HG02981 (cell line): Measurements from ENCODE around the gene NUPR1.
"Not testable (repeated sequence)": the region's sequence is repeated elsewhere in the genome, so short reads cannot be mapped to it uniquely, and the experiment has no call there.

Experiments
- ATAC-seq: cut with Tn5 transposase; IDR thresholded peaks from one replicate; pipeline ENCODE4 v1.9.1; 2021; ENCODE audit warnings: mild to moderate bottlenecking, moderate library complexity; ENCODE audit not compliant: unreplicated experiment

Gene NUPR1

GRCh38 chr16:28555561-28555960 is 16.8 kb upstream of the NUPR1 start:
- no peak for ATAC-seq

DNA sequence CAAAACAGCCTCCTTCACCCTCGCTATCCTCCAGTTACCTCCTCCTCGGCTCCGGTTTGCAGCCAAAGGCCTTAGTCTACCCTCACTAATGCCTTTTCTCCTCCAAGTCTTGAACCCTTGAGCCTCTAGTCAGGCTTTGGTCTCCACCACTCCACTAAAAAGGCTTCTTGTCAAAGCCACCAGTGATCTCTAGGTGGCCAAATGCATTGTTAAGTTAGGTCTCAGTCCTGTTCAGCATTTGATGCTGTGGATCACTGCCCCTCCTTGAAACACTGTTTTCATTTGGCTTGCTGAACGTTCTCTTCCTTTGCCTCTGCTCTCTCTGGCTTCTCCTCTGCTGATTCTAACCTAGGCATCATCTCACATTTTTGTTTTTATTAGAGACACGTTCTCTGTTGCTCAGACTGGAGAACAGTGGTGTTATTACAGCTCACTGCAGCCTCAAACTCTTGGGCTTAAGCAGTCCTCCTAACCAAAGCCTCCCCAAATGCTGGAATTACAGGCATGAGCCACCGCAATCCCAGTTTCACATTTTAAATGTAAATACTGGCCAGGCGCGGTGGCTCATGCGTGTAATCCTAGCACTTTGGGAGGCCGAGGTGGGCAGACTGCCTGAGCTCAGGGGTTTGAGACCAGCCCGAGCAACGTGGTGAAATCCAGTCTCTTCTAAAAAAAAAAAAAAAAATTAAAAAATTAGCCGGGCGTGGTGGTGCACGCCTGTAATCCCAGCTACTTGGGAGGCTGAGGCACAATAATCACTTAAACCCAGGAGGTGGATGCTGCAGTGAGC is 16.1 kb upstream of the NUPR1 start:
- peak; percentile 11 for ATAC-seq

DNA sequence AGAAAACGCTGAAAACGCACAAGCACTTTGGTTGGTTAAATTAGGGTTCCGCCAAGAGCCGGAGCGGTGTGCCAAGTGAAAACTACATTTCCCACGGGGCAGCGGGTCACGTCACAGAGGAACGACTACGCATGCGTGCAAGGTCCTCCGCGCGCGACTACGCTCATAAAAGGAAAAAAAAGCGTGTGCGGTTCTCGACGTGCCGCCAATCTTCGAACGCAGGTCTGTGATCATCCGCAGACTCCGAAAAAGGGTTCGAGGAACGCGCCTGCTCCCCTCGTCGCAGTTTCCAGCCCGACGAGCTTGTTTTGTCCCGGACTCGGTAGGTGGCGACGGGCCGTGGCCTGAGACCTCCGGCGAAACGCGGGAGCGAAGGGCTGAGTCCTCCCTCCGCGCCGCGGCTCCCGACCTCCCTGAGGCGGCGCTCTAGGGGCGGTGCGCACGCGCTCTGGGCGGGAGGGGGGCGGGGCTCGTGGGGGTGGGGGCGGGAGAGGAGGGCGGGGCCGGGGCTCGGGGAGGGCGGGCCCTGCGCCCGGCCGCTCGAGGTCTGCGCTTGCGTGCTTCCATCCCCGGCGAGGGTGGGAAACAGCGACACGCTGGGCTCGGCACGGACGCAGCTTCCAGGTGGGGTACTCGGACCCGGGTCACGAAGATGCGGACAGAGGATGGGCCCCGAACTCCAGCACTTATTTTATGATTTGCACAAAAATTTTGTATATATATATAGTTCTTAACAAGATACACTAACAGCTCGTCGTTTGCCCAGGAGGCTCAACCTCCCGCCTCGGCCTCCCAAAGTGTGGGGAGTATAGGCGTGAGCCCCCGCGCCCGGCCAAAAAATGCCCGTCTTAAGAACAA is 15.2 kb upstream of the NUPR1 start, which contains the start of gene SGF29:
Gene SGF29 (plus strand): TSS at position 145 of the 858 bp plus-strand sequence. CDS start 27,150 bp downstream, outside the sequence.
- peak; percentile 77 for ATAC-seq

GRCh38 chr16:28549301-28549899 is 10.6 kb upstream of the NUPR1 start:
- ATAC-seq = no peak

- ATAC-seq = no peak
Measured at GRCh38 chr16:28548306-28548802, 9.6 kb upstream of the NUPR1 start.

DNA sequence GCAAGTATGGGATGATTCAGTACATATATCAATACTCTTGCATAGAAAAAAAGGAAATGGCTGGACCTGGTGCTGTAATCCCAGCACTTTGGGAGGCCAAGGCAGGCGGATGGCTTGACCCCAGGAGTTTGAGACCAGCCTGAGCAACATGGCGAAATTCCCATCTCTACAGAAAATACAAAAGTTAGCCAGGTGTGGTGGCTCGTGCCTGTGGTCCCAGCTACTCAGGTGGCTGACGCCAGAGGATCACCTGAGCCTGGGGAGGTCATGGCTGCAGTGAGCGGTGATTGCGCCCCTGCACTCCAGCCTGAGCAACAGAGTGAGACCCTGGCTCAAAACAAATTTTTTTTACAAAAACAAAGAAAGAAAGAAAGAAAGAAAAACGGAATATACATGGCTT is 7.9 kb upstream of the NUPR1 start:
- no peak for ATAC-seq

GRCh38 chr16:28545964-28546363 is 7.2 kb upstream of the NUPR1 start:
- ATAC-seq = not testable (repeated sequence)

- no peak for ATAC-seq
Measured at GRCh38 chr16:28544998-28545397, 6.2 kb upstream of the NUPR1 start.

GRCh38 chr16:28543072-28543471 is 4.3 kb upstream of the NUPR1 start:
- no peak for ATAC-seq

DNA sequence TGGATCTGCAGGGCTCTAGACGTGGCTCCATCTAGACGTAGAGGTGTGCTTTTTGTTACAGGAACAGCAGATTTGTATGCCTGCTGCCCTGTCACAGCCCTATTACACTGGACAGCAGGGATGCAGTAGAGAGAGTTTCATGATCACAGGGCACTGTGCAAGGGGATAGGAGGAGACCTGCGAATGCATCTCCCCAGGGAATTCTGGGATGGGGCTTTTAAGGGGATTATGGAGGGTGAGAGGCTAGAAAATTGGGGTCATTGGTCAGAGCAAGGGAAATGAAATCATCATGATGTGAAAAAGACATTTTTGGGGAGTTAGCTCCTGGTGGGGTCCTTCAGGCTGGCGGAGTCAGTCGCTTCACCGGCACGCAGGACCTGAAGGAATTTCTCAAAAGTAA is 3.9 kb upstream of the NUPR1 start:
- ATAC-seq = no peak

GRCh38 chr16:28540346-28540745 is 1.6 kb upstream of the NUPR1 start:
- no peak for ATAC-seq

DNA sequence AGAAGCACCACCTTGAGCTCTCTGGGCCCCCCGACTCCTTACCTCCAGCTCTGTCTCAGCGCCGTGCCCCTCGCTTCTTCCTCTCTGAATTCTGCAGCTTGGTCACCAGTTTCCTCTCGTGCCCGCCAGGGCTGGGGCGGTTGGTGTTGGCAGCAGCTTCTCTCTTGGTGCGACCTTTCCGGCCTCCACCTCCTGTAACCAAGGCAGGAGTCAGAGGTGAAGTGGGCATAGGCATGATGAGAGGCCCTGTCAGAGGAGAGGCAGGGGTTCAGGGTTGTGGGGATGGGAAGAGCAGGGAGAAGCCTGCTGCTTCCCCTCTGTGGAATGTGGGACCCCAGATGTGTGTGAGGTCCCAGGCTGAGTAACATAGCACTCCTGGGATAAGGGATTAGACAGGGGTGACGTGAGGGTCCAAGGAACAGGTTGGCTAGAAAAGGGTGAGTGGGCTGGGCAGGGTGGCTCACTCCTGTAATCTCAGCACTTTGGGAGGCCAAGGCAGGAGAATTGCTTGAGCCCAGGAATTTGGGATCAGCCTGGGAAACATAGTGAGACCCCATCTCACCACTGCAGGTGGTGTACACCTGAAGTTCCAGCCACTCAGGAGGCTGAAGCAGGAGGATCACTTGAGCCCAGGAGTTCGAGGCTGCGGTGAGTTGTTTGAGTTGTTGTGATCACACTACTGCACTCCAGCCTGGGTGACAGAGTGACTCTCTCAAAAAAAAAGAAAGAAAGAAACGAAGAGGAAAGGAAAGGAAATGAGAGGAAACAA is 626 bp downstream of the NUPR1 start:
- no peak for ATAC-seq

DNA sequence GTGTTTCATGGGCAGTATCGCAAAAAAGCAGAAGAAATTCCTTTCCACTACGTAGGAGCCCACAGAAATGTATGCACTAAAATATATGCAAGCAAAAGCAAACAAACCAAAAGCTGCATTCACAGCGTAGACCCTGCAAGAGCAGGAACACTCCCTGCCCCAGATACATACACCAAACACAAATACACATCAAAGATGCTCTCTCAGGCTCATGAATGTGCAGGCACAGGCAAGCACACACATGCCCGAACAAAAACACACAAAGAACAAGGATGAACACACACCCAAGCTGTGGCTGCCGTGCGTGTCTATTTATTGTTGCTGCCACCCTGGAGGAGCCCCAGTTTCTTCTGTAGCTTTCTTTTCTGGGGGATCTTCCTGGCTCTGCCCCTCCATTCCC is 1.7 kb downstream of the NUPR1 start:
- ATAC-seq = no peak

DNA sequence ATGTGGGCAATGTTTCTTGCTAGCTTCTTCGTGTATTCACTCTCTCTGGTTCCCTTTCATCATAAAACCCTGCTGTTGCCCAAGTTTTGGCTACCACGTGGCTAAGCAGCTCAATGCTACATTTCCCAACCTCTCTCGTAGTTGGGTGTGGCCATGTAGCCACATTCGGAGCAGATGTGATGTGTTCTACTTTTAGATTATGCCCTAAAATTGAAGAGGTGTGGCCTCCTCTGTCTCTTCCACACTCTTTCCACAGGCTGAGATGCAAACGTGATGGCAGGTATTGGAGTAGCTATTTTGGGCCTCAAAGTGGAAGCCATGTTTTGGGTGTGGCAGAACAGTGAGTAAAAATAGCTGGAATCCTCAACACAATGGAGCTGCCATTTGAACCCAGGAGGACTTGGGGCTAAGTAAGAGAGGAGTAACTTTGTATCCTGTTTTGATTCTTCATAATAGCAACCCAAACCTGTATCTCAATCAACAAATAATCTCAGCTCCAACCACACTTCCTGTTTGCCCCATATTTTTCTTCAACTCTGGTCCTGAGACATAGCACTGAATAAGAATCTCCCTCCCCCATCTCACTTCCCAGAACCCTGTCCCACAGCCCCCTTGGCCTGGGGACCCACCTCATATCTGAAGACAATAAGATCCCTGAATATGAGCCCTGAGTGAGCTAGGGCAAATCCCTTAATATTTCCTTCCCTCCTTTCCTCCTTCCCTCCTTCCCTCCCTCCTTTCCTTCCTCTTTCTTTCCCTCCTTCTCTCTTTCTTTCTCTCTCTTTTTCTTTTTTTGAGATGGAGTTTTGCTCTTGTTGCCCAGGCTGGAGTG is 4.0 kb downstream of the NUPR1 start:
- no peak for ATAC-seq

DNA sequence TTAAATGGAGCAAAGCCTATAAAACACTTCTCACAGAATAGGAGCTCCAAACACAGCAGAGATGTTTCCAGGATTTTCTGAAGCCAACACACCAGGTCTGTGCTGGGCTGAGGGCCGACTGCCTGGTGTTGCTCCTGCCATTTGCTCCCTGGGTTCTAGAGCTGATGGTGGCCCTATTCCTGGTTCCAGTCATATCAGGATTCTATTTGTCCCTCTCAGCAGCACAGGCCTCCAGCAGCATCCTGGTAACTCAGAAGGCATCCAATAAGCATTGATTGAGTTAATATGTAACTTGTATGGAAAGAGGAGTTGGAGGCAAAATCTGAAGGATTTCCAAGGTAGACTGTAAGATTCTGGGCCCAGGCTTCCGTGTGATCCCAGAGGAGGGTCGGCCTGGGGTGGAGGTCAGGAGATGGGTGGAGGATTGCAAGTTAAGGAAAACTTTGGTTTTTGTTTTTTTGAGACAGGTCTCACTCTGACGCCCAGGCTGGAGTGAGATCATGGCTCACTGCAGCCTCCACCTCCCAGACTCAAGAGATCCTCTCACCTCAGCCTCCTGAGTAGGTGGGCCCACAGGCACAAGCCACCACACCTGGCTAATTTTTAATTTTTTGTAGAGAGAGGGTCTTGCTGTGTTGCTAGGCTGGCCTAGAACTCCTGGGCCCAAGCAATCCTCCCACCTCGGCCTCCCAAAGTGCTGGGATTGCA is 5.7 kb downstream of the NUPR1 start:
- ATAC-seq = no peak

DNA sequence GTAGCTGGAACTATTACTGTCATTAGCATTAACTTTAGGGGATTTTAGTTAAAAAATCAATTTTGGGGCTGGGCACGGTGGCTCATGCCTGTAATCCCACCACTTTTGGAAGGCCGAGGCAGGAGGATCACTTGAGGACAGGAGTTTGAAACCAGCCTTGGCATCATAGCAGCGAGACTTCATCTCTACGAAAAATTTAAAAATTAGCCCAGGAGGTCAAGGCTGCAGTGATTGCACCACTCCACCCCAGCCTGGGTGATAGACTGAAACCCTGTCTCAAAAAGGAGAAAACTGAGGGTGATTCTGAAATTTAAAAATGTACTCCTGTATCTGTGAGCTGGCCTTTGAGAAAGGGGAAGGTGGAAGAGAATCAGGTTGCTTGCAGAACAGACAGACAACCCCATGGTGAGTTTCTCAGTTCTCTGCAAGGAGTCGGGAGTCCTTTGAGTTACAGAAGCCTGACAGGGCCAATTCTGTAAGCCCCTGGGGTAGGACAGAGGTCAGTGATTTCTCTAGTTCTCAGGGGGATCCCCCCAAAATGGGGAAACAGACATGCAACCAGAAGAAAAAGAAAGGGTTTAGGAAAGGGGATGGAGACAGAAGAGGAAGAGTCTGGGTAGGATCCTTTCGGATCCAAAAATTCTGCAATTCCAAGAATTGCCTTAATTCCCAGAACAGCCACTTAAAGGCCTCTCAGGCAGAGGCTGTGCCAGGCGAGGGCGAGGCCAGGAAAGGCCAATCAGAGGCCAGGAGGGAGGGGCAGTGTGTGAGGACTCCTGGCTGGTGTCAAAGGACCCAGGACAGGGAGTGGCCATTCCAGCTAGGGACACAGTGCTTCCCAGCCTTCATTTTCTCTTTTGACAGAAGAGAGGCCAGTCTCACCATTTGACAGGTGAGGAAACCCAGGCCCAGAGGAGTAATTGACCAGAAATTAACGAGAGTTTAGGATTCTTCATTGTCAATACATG is 6.7 kb downstream of the NUPR1 start:
- ATAC-seq = no peak

DNA sequence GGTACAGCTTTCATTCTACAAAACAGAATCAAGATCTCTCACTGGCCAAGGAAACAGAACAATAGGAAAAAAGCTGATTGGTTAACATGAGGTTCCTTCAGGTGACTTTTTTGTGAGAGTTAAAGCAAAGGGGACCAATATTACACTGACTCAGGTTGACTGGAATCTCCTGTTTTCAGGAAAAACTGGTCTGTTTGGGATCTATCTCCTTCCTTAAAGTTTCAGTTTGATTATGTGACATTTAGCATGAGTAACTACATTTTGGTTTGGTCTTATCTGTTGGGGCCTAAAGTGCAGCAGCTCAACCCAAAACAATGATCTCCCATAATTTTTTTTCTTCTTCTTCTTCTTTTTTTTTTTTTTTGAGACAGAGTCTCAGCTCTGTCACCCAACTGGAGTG is 9.7 kb downstream of the NUPR1 start:
- ATAC-seq = no peak

DNA sequence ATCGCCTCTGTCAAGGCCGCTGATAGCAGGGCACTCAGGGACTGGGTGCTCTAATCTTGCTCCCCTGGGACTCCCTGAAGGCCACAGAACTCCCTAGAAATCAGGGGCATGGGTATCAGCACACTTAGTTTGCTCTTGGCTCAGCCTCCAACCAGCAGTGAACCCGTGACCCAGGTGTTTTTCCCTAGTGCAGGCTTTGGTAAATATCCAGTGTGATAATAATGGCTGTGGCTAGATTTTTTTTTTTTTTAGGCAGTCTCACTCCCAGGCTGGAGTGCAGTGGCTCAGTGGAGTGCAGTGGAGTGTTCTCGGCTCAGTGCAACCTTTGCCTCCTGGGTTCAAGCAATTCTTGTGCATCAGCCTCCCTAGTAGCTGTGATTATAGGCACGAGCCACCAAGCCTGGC is 10.3 kb downstream of the NUPR1 start:
- ATAC-seq = no peak
